ENCODE results near the gene CD244.

Gene CD244

DNA sequence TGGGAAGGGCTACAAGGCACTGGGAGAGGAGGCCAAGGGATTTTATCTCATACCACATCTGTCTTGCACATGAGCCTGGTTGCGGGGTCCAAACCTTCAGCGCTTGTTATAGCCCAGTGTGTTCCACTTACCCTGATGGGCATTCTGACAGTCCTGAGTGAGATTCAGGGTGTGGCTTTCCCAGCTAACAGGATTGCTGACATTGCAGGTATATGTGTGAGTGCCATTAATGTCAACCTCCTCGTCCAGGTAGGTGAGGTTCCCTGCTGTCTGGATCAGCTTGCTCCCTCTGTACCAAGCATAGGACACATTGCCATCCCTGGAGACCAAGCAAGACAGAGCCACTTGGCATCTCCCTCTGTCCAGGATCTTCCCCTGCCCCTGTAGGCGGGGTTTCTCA lies 21.6 kb downstream of the CD244 start:
- no peak overlapping the region for H3K4me3 ChIP-seq (replicated peaks; ENCODE audit: insufficient read depth, low read length)
- DNase-seq (ENCODE audit: low read depth in 1 of 2, low spot score in 1 of 2), result no peak
- no peak overlapping the region for H3K27ac ChIP-seq (replicated peaks)
- TF ChIP-seq, protein P1, sequence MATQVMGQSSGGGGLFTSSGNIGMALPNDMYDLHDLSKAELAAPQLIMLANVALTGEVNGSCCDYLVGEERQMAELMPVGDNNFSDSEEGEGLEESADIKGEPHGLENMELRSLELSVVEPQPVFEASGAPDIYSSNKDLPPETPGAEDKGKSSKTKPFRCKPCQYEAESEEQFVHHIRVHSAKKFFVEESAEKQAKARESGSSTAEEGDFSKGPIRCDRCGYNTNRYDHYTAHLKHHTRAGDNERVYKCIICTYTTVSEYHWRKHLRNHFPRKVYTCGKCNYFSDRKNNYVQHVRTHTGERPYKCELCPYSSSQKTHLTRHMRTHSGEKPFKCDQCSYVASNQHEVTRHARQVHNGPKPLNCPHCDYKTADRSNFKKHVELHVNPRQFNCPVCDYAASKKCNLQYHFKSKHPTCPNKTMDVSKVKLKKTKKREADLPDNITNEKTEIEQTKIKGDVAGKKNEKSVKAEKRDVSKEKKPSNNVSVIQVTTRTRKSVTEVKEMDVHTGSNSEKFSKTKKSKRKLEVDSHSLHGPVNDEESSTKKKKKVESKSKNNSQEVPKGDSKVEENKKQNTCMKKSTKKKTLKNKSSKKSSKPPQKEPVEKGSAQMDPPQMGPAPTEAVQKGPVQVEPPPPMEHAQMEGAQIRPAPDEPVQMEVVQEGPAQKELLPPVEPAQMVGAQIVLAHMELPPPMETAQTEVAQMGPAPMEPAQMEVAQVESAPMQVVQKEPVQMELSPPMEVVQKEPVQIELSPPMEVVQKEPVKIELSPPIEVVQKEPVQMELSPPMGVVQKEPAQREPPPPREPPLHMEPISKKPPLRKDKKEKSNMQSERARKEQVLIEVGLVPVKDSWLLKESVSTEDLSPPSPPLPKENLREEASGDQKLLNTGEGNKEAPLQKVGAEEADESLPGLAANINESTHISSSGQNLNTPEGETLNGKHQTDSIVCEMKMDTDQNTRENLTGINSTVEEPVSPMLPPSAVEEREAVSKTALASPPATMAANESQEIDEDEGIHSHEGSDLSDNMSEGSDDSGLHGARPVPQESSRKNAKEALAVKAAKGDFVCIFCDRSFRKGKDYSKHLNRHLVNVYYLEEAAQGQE (IDR thresholded peaks at IDR 0.05; ENCODE audit: insufficient replicate concordance, low read depth), result no peak
- TF ChIP-seq POLR2AphosphoS5 (IDR thresholded peaks at IDR 0.05; ENCODE audit: low read depth), result no peak
- no peak for TF ChIP-seq GABPA (IDR thresholded peaks at IDR 0.05; ENCODE audit: low read depth)
- no peak for TF ChIP-seq SPI1 (IDR thresholded peaks at IDR 0.05; ENCODE audit: borderline replicate concordance, low read depth)
- TF ChIP-seq CTCF (IDR thresholded peaks at IDR 0.05; ENCODE audit: insufficient read depth, low read length), result no peak
- no peaks in the 10 kb centered on the region for H3K27me3 ChIP-seq (ENCODE audit: insufficient read depth, poor library complexity, severe bottlenecking)

- H3K27me3 ChIP-seq (ENCODE audit: insufficient read depth, poor library complexity, severe bottlenecking), result no peaks in the 10 kb centered on the region
- no peak overlapping the region for H3K27ac ChIP-seq (replicated peaks)
- H3K4me3 ChIP-seq (replicated peaks; ENCODE audit: insufficient read depth, low read length), result no peak overlapping the region
- DNase-seq (ENCODE audit: low read depth in 1 of 2, low spot score in 1 of 2), result no peak
- no peak for TF ChIP-seq GABPA (IDR thresholded peaks at IDR 0.05; ENCODE audit: low read depth)
Measured at GRCh38 chr1:160839746-160840145, 22.9 kb downstream of the CD244 start.

DNA sequence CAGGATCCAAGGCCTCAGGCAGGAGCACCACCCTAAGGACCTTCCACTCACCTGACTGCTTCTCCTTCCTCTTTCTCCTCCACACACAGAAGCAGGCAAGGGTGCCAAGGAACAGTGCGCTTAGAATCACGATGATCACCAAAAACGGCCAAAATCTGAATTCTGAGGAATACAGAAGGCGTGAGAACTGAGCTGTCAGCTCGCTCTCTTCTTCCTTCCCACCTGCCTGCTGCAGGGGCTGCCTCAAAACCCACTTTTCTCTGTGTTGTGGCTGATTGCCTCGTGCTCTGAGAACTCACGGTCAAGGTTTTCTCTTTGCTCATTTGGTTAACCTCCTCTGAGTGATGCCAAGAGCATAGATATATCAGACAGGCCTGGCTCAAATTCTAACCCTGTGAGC lies 23.8 kb downstream of the CD244 start:
- TF ChIP-seq GABPA (IDR thresholded peaks at IDR 0.05; ENCODE audit: low read depth) (no peak), POLR2AphosphoS5 (IDR thresholded peaks at IDR 0.05; ENCODE audit: low read depth) (no peak), CTCF (IDR thresholded peaks at IDR 0.05; ENCODE audit: insufficient read depth, low read length) (no peak), SPI1 (IDR thresholded peaks at IDR 0.05; ENCODE audit: borderline replicate concordance, low read depth) (no peak)
- TF ChIP-seq, protein P1 (IDR thresholded peaks at IDR 0.05; ENCODE audit: insufficient replicate concordance, low read depth), result no peak
- Histone ChIP-seq H3K4me3 (replicated peaks; ENCODE audit: insufficient read depth, low read length) (no peak overlapping the region), H3K27ac (replicated peaks) (no peak overlapping the region), H3K27me3 (ENCODE audit: insufficient read depth, poor library complexity, severe bottlenecking) (no peaks in the 10 kb centered on the region)
- DNase-seq (ENCODE audit: low read depth in 1 of 2, low spot score in 1 of 2), result no peak

GRCh38 chr1:160837558-160838205 lies 25.0 kb downstream of the CD244 start:
- peak in 1 of 2 experiments; percentile 82 for DNase-seq (ENCODE audit: low read depth in 1 of 2, low spot score in 1 of 2)
- Histone ChIP-seq H3K4me3 (replicated peaks; ENCODE audit: insufficient read depth, low read length) (no peak overlapping the region), H3K27ac (replicated peaks) (peak overlapping the region; percentile 54), H3K27me3 (ENCODE audit: insufficient read depth, poor library complexity, severe bottlenecking) (no peaks in the 10 kb centered on the region)
- peak; percentile 76; the same call in 1 of the 2 replicates for TF ChIP-seq SPI1 (IDR thresholded peaks at IDR 0.05; ENCODE audit: borderline replicate concordance, low read depth)
- TF ChIP-seq, protein P1 (IDR thresholded peaks at IDR 0.05; ENCODE audit: insufficient replicate concordance, low read depth), result no peak
- peak; percentile 69 for TF ChIP-seq POLR2AphosphoS5 (IDR thresholded peaks at IDR 0.05; ENCODE audit: low read depth)
- TF ChIP-seq GABPA (IDR thresholded peaks at IDR 0.05; ENCODE audit: low read depth), result peak; percentile 74
- no peak for TF ChIP-seq CTCF (IDR thresholded peaks at IDR 0.05; ENCODE audit: insufficient read depth, low read length)
